GM21529 (cell line): Measurements from ENCODE around the gene BACE1-AS.
"Not testable (repeated sequence)": the region's sequence is repeated elsewhere in the genome, so short reads cannot be mapped to it uniquely, and the experiment has no call there.

ENCODE experiments used
- ATAC-seq: cut with Tn5 transposase; IDR thresholded peaks from one replicate; pipeline ENCODE4 v1.9.1; 2021; ENCODE audit not compliant: unreplicated experiment

BACE1-AS gene

DNA sequence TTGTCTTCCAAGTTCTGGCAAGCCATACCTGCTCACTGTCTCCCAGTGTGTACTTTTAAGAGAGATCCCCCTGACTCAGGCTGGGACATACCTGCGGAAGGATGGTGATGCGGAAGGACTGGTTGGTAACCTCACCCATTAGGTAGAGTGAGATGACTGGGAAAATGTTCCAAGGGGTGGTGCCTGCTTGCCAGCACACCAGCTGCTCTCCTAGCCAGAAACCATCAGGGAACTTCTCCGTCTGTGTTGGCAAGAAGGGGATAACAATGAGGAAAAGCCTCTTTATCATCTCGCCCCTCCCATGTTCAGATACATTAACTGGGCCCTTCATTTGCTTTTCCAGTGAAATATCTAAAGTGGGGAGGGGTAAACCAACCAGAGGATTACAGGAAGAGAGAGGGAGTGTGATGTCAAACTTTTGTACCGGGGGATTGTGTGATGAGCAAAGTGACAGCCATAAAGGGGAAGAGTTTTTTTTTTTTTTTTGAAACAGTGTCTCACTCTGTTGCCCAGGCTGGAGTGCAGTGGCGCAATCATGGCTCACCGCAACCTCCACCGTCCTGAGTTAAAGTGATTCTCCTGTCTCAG is at the start of gene BACE1-AS:
TSS of gene BACE1-AS (plus strand) at position 538 of the 588 bp plus-strand sequence.
- no peak for ATAC-seq

DNA sequence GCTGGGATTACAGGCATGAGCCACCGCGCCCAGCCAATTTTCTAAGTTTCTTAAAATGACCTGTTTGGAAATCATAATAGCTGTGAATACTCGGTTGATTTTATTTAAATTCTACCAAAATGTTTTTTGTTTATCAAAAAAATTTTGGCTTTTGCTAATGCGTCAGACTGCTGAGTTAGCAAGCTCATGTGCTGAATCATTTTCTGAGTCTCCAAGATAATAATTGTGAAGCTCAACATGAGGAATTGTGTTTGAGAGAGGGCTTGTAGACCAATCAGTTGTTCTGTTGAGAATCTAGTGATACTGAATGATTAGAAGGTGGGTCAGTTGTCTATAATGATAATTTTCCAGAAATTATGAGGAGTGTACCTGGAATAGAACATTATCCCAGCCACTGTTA is 42.8 kb upstream of the BACE1-AS start:
- no peak for ATAC-seq

DNA sequence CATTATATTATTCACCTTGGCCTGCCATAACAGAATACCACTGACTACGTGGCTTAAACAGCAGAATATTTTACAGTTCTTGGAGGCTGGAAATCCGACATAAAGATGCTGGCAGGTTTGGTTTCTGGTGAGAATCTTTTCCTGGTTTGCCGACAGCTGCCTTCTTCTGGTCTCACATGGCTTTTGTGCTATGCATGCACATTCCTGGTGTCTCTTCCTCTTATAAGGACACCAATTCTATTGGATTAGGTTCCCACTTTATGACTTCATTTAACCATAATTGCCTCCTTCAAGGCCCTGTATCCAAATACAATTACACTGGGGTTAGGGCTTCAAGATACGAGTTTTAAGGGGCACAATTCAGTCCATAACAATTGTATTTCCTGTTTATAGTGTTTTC is 41.6 kb upstream of the BACE1-AS start:
- no peak for ATAC-seq

DNA sequence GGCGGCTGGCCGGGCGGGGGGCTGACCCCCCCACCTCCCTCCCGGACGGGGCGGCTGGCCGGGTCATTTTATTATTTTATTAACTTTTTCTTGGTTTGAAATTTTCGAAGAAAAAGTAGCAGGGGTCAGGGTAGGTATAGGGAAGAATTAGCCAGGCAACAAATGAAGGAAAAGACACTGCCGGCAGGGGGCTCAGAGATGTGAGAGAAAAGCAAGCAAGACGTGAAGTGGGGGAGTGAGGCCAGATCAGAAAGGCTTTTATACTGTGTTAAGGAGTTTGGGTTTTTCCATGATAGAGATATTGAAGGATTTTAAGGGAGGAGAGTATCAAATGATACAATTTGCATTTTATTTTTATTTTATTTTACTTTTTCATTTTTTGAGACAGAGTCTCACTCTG is 39.6 kb upstream of the BACE1-AS start:
- ATAC-seq = no peak

DNA sequence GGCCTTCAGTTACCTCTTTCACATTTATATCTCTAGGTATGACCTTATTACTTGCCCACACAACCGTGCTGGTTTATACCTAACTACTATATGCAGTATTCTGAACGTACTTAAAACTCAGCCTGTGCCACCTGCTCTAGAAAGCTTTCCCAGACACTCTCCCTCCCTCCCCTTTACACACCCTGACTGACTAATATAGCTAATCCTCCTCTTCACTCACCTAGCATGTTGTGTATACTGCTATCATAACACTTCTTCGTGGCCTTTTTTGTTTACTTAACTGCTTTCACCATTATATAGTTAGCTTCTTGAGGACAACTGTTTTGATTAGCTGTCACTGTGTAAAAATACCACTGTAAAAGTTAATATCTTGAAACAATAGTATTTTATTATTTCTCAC is 35.2 kb upstream of the BACE1-AS start:
- ATAC-seq = no peak

DNA sequence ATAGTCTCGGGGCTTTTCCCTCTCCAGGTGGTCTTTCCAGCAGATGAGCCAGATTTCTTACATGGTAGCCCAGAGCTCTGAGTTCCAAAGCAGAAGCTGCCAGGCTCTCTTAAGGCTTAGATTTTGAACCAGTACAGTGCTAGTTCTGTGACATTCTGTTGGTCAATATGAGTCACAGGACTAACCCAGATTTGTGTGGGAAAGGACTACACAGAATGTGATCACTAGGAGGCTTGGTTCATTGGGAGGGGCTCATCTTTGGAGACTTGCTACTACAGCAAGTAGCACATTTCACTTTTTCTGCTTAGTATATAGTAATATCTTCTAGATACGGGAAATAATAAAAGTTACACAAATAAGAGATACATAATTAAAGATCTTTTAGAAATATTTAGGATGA is 34.6 kb upstream of the BACE1-AS start:
- ATAC-seq = no peak

DNA sequence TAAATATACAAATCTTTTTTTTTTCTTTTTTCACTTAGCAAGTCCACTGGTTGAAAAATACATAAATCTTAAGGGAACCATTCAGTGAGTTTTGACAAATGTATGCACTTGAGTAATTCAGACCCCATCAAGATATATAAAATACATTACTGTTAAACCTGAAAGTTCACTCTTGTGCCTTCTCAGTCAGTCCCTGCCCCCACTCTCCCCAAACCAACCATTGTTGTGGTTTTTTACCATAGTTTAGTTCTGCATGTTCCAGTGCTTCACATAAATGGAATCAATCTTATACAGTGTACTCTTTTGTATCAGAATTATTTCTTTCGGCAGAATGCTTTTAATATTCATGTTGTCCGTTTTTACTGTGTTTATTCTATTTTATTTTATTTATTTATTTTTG is 32.6 kb upstream of the BACE1-AS start:
- no peak for ATAC-seq

DNA sequence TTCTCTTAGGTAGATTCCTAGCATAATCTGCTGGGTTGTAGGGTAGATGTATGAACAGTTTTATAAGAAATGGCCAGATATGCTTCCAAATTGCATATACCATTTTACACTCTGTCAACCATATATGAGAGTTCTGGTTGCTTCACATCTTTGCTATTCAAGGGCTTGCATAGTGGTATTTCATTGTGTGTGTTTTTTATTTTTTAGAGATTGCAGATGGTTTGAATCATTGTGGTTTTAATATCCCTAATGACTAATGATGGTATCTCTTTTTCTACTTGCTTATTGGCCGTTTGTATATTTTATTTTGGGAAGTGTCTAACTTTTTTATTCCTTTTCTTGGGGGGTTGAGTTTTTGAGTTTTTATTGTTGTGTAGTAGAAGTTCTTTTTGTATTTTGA is 31.7 kb upstream of the BACE1-AS start:
- no peak for ATAC-seq

DNA sequence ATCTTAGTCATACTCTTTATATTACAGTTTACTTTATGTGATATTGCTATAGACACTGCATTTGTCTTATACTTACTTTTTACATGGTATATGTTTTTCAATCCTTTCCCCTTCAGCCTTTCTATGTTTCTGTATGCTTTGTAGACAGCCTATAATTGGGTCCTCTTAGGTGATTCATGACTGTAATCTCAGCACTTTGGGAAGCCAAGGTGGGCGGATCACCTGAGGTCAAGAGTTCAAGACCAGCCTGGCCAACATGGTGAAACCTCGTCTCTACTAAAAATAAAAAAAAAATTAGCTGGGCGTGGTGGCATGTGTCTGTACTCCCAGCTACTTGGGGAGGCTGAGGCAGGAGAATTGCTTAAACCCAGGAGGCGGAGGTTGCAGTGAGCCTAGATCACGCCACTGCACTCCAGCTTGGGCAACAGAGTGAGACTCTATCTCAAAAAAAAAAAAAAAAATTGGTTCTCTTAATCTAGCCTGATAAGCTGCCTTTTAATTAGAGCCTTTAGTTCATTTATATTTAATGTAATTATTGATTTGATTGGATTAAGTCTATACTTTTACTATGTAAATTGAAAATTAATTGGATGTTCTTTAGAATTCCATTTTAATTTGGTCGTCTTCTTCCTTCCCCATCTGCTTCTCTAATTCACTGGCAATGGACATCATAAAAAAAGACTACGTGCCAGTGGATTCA is 26.4 kb upstream of the BACE1-AS start:
- ATAC-seq = not testable (repeated sequence)

DNA sequence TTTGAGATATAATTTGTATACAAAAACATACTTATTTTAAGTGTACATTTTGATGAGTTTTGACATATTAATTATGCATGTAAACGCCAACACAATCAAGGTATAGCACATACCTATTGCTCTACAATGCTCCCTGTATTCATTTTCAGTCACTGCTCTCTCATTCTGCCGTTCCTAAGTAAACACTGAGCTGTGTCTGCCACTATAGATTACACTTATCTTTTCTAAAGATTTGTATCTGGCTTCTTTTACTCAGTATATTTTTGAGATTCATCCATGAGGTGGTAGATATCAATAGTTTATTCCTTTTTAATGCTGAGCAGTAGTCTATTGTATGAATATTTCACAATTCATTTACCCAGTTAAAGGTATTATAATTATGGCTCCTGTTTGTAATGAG is 25.4 kb upstream of the BACE1-AS start:
- ATAC-seq = no peak

DNA sequence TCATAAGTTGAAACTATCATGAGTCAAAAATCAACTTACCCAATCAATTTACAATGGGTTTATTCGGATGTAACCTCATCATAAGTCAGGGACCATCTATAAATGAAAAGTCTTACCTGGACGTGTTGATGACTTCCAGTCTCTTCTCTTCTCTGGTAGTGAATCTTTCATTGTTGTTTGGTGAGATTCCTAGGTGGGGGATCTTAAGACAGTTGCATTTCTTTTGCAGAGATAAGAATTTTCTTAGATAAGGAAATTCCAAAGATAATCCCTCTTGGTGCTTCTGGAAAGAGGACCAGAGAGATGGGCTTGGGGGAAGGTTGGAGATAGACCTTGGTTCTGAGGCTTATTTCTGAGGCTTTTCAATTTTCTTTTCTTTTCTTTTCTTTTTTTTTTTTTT is 21.3 kb upstream of the BACE1-AS start:
- no peak for ATAC-seq

DNA sequence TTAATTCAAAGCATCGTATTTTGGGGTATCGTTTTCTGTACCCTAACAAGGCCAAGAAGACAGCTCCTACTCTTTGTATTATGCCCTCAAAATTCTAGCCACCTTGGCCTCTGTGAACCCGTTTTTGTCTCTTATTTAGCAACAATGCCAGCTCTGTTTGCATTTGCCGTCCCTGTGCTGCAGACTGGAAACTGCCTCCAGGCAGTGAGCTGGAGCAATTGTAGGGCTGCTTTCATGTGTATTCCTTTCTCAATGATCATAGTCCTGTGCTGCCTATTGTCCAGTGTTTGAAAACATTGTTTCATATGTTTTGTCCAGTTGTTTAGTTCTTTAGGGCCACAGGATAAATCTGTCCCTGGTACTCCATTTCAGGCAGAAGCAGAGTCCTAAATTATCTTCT is 19.9 kb upstream of the BACE1-AS start:
- no peak for ATAC-seq

DNA sequence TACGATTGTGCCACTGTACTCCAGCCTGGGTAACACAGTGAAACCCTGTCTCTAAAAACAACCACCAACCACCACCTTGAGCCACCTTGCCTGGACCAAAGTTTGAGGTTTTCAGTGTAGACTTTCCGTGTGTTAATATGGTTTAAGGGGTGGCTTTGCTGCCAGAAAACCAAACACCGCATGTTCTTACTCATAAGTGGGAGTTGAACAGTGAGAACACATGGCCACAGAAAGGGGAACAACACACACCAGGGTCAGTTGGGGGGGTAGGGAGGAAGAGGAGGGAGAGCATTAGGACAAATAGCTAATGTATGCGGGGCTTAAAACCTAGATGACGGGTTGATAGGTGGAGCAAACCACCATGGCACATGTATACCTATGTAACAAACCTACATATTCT is 19.0 kb upstream of the BACE1-AS start:
- not testable (repeated sequence) for ATAC-seq

DNA sequence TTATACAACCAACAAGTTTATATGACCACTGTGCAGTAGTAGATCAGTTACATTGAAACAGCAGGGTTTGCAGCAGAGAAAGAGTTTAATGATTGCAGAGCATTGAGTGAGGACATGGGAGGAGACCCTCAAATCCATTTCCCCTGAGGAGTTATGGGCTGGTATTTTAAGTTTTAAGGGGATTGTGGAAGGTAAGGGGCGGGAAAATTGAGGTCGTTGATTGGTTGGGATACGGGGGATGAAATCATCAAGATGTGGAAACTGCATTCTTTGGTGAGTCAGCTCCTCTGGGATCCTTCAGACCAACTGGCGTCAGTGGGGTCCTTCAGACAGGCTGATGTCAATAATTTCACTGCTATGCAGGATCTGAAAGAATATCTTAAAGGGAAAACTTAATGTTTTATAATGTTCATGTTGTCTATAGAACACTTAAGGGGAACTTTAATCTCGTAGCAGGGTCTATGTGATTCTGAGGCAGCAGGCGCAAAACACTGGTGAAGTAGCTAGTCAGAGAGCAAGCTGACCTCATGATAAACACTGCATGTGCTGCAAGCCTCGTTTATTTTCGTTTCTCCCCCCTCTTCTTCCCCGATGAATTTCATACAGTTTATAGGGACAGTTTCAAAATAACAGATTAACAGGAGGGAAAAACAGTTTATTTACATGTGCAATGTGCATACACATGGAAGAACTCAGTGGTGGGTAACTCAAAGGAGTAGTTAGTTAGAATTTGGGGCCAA is 17.4 kb upstream of the BACE1-AS start:
- ATAC-seq = no peak

DNA sequence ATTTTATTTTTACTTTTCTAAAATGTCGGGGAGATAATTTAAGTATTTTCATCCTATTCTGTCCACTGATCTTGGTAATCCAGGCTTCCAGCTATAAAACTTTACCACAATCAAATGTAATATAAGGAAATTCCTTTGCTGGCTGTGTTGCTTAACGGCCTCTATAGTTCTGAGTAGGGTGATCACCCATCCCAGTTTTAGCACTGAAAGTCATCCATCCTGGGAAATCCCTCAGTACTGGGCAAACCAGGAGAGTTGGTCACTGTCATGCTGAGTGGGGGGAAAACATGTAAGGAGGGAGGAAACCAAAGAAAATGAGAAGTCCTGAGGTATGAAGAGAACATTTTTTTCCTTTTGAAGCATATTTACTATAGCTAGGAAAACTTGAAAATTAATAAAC is 12.8 kb upstream of the BACE1-AS start:
- ATAC-seq = no peak

DNA sequence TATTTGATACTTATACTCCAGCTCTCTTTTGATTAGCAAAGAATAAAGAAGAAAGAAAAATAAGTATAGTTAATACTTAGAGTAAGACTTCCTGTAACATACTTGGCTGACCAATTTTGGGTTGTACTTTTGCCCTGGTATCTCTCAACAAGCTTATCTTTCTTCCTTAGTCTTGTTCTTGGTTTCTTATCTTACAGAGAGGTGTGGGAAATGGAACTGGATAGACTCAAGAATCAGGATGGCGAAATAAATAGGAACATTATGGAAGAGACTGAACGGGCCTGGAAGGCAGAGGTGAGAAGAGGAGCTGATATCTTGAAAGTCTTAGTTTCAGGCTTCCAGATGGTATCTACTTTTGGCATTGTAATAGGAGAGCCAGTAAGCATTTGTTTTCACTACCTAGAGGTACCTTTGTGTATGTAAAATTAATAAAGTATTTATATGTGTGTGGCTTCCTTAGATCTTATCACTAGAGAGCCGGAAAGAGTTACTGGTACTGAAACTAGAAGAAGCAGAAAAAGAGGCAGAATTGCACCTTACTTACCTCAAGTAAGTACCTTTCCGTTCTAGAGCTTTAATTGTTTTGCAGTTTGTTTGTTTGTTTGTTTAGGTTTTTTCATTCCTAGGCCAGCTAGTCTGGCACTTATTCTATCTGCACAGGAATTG is 11.3 kb upstream of the BACE1-AS start:
- no peak for ATAC-seq

DNA sequence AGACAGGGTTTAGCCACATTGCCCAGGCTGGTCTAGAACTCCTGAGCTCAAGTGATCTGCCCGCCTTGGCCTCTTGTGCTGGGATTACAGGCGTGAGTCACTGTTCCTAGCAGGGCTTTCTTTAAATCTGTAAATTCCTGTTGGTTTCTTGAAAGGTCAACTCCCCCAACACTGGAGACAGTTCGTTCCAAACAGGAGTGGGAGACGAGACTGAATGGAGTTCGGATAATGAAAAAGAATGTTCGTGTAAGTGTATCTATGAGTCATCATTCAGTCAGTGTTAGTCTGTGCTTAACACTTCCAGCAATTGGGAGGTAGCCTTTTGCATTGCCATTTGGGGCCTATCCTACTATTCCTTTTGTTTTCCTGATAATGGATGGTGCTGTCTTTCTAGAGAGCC is 10.0 kb upstream of the BACE1-AS start:
- ATAC-seq = no peak

DNA sequence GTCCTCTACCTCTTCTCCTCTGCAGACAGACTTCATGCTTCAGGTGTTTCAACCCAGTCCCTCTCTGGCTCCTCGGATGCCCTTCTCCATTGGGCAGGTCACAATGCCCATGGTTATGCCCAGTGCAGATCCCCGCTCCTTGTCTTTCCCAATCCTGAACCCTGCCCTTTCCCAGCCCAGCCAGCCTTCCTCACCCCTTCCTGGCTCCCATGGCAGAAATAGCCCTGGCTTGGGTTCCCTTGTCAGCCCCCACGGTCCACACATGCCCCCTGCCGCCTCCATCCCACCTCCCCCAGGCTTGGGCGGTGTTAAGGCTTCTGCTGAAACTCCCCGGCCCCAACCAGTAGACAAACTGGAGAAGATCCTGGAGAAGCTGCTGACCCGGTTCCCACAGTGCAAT is 9.3 kb upstream of the BACE1-AS start:
- no peak for ATAC-seq

DNA sequence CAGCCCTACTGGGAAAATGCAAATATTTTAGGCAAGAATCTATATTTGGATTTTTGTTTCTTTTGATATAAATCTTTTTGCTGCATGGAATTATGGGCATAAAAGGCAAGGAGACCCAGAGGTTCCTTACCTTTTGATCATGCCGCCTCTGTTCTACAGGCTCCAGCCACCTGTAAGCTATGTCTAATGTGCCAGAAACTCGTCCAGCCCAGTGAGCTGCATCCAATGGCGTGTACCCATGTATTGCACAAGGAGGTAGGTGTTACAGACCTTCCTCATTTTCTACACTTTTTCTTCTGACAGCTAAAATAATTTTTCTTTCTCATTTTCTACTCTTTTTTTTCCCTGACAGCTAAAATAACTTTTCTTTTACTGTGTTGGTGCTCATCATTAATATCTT is 8.2 kb upstream of the BACE1-AS start:
- no peak for ATAC-seq

DNA sequence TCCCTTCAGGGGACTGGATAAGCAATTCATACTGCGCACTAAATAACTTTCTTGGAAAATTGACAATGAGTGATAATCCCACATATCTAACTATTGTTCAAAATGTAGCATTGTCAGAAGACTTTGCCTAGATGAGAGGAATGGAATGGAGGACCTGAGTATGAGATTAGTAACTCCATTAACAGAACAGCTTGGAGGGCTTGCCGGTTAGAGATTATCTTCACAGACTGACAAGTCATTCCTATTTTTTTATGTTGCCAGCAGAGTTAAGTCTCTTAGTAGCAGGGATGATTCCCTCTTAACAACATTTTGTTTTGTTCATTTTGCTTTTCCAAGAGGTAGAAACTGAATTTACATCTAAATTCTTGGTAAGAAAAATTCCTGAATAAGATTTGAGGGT is 7.1 kb upstream of the BACE1-AS start:
- no peak for ATAC-seq

DNA sequence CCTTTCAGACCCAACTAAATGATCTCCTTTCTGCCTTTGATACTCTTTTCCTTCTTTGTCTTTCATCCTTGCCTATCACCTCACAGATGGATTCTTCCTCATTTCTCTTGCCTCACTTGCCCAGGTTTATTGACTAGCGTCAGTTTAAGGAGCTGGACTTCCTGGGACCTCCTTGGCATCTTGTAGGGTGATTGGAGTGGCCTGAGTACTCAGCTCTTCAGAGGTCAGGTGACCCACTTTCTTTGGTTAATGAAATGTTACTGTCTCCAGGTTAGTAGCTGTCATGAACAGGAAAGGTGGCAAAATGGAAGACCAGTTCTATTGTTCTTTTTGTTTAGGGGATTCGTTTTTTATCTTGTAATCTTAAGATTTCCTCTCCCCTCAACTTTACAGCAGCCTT is 4.6 kb upstream of the BACE1-AS start:
- no peak for ATAC-seq

DNA sequence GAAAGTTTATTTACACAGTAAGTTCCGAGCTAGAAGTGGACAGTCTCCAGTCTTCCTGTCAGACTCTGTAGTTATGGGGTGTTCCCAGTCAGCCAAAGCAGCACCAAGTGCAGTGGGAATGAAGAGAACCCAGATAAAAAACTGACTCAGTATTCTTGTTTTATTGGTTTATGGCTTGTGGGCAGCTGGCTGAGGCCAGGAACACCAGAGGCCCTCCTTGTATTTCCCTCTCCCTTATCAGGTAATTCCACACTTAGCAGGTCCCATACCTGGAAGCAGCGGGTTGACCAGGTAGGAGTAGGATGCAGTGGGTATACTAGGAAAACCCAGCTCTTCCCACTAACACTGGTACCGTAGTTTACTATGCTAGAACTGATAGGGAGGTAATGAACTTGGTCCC is 3.5 kb upstream of the BACE1-AS start:
- no peak for ATAC-seq
